Endothelial cell of umbilical vein (primary cell): ENCODE measurements around the gene CCR5AS.

ENCODE experiments used
- BruUV-seq: library from RNA; stranded (reverse); fragments of 400-500 nt; replicated peaks from 2 replicates; lab custom pipeline; 2021; lab: Mats Ljungman, UMichigan
- CTCF ChIA-PET: fragments of 300-600, 350-600 bp; sonication (Branson Sonifier 250); formaldehyde crosslinking; loops from one replicate; lab custom pipeline; 2021; ENCODE audit warnings: antibody characterized with exemption, inconsistent platforms; lab: Charles Lee
- POLR2A ChIA-PET: fragments of 300-600, 350-600 bp; sonication (Branson Sonifier 250); formaldehyde crosslinking; loops from one replicate; lab custom pipeline; 2021; ENCODE audit warnings: antibody characterized with exemption, inconsistent platforms; lab: Charles Lee
- DNase-seq: peaks from one replicate; pipeline ENCODE4 v3.0.0-alpha.2; 2011; ENCODE audit warnings: low read depth, low spot score
- FAIRE-seq: peaks from 2 replicates; lab custom pipeline; 2011; peaks lifted over from hg19 to GRCh38; lab: Jason Lieb, UNC
- H2AFZ ChIP-seq: 2 replicates; pipeline ENCODE4 v1.6.0; 2012; ENCODE audit warnings: low read depth, low read length, control low read depth, inconsistent platforms
- H3K27ac ChIP-seq: 2 replicates; pipeline ENCODE4 v1.5.1; 2011; ENCODE audit warnings: low read depth, mild to moderate bottlenecking, control low read depth, low read length, moderate library complexity; ENCODE audit not compliant: insufficient read depth
- H3K27me3 ChIP-seq, 2 experiments: 2 replicates each; pipeline versions ENCODE4 v1.6.0 to v1.6.1; 2011; ENCODE audit warnings: low read length in 2 of 2, mixed read lengths in 1 of 2; ENCODE audit not compliant: control insufficient read depth in 2 of 2, insufficient read depth in 2 of 2
- H3K36me3 ChIP-seq, 2 experiments: 2 replicates in 1 of 2; 3 replicates in 1 of 2; pipeline ENCODE4 v1.5.1; 2011; ENCODE audit warnings: low read length in 2 of 2, mild to moderate bottlenecking in 1 of 2, moderate library complexity in 1 of 2; ENCODE audit not compliant: control insufficient read depth in 2 of 2, insufficient read depth in 2 of 2; ENCODE audit errors: extremely low read depth in 1 of 2
- H3K4me1 ChIP-seq: 3 replicates; pipeline ENCODE4 v1.5.1; 2011; ENCODE audit warnings: mild to moderate bottlenecking, low read length; ENCODE audit not compliant: control insufficient read depth, insufficient read depth; ENCODE audit errors: extremely low read depth
- H3K4me2 ChIP-seq: 2 replicates; pipeline ENCODE4 v1.6.1; 2011; ENCODE audit warnings: low read length, control low read depth, mixed read lengths; ENCODE audit not compliant: insufficient read depth
- H3K4me3 ChIP-seq, 3 experiments: fragments of 200-600 bp in 1 of 3; sonication (generic), shearing (Covaris generic) in 1 of 3; replicated peaks in 1 of 3; 2 replicates each; pipeline ENCODE4 v1.5.1; 2011 to 2016; ENCODE audit warnings: control low read depth in 3 of 3, low read length in 3 of 3, mild to moderate bottlenecking in 2 of 3, inconsistent platforms in 1 of 3, low read depth in 1 of 3, moderate library complexity in 1 of 3; ENCODE audit not compliant: insufficient read depth in 1 of 3
- H3K79me2 ChIP-seq: 2 replicates; pipeline ENCODE4 v1.6.0; 2012; ENCODE audit warnings: low read length, inconsistent platforms; ENCODE audit not compliant: control insufficient read depth, insufficient read depth
- H3K9ac ChIP-seq: replicated peaks from 2 replicates; pipeline ENCODE3; 2011; ENCODE audit warnings: low read length, control low read depth; ENCODE audit not compliant: insufficient read depth; ENCODE audit errors: extremely low read depth
- H3K9me1 ChIP-seq: replicated peaks from 3 replicates; pipeline ENCODE4 v1.6.0; 2011; ENCODE audit warnings: mild to moderate bottlenecking, low read length; ENCODE audit not compliant: control insufficient read depth, insufficient read depth; ENCODE audit errors: extremely low read depth
- H3K9me3 ChIP-seq: replicated peaks from 2 replicates; pipeline ENCODE4 v1.5.1; 2012; ENCODE audit warnings: low read length, inconsistent platforms; ENCODE audit not compliant: control insufficient read depth, insufficient read depth
- H4K20me1 ChIP-seq: replicated peaks from 2 replicates; pipeline ENCODE3; 2011; ENCODE audit warnings: mild to moderate bottlenecking, low read length; ENCODE audit not compliant: control insufficient read depth, insufficient read depth; ENCODE audit errors: extremely low read depth
- CTCF ChIP-seq, 2 donors: IDR thresholded peaks; 1 replicate in 1 of 2; 2 replicates in 1 of 2; pipeline ENCODE4 v1.5.1; 2011; ENCODE audit warnings: low read length in 2 of 2, mild to moderate bottlenecking in 2 of 2, moderate library complexity in 2 of 2, control low read depth in 1 of 2, inconsistent platforms in 1 of 2, low read depth in 1 of 2; ENCODE audit not compliant: insufficient read depth in 1 of 2; ENCODE audit errors: extremely low read depth in 1 of 2
- EZH2 ChIP-seq: IDR thresholded peaks from 2 replicates; pipeline ENCODE4 v1.6.1; 2012; ENCODE audit warnings: borderline replicate concordance, low read depth, mild to moderate bottlenecking, moderate library complexity, low read length, inconsistent platforms; ENCODE audit not compliant: severe bottlenecking
- FOS ChIP-seq: IDR thresholded peaks from 2 replicates; pipeline ENCODE4 v1.6.1; 2011; ENCODE audit warnings: mild to moderate bottlenecking, low read length, moderate library complexity, borderline replicate concordance; ENCODE audit not compliant: insufficient read depth
- GATA2 ChIP-seq: IDR thresholded peaks from 2 replicates; pipeline ENCODE4 v1.7.0; 2011; ENCODE audit warnings: low read depth, mild to moderate bottlenecking, moderate library complexity, mixed read lengths, low read length; ENCODE audit not compliant: insufficient read length, insufficient read depth
- JUN ChIP-seq: IDR thresholded peaks from 2 replicates; pipeline ENCODE4 v1.6.1; 2011; ENCODE audit warnings: borderline replicate concordance, low read depth; ENCODE audit not compliant: insufficient read length, insufficient read depth
- MAX ChIP-seq: IDR thresholded peaks from 2 replicates; pipeline ENCODE4 v1.6.1; 2011; ENCODE audit not compliant: insufficient read depth, insufficient read length
- MYC ChIP-seq: IDR thresholded peaks from one replicate; pipeline ENCODE4 v1.6.1; 2011; ENCODE audit warnings: mild to moderate bottlenecking, low read depth, low read length
- POLR2A ChIP-seq: IDR thresholded peaks from 2 replicates; pipeline ENCODE4 v1.6.1; 2012; ENCODE audit warnings: low read depth, mild to moderate bottlenecking, control low read depth, low read length
- POLR2AphosphoS5 ChIP-seq: IDR thresholded peaks from 2 replicates; pipeline ENCODE4 v1.6.1; 2012; ENCODE audit warnings: low read depth, mild to moderate bottlenecking, control low read depth, low read length, moderate library complexity; ENCODE audit not compliant: insufficient read depth
- dilution Hi-C: fragments of 300-500 bp; cut with MboI; formaldehyde crosslinking; loops from one replicate; pipeline ENCODE4 v1.15.0; 2019; ENCODE audit warnings: low sequenced_read_pairs; ENCODE audit not compliant: extremely low pct_ligation_motif_present
- intact Hi-C: fragments of 100-400 bp; cut with micrococcal nuclease; formaldehyde crosslinking; loops from one replicate; pipeline ENCODE4 v1.10.0; 2022

CCR5AS gene

GRCh38 chr3:46401579-46401978, 5.3 kb downstream of the CCR5AS start:
- FAIRE-seq (no peak), DNase-seq (no peak)
- H3K4me2 ChIP-seq, result no peak overlapping the region
- dilution Hi-C loops, result no loop called here
- H4K20me1 ChIP-seq, result no peaks in the 10 kb centered on the region
- no peaks in the 10 kb centered on the region for H3K36me3 ChIP-seq
- POLR2A ChIA-PET, result no interaction called here
- H3K9me1 ChIP-seq, result no peaks in the 10 kb centered on the region
- H3K4me3 ChIP-seq, result no peak overlapping the region
- peaks cover 29% of the 10 kb centered on the region for H3K4me1 ChIP-seq
- H3K9ac ChIP-seq, result no peak overlapping the region
- TF ChIP-seq CTCF (IDR thresholded peaks at IDR 0.05; ENCODE audit: extremely low read depth in 1 of 2, insufficient read depth in 1 of 2, low read depth in 1 of 2, low read length in 2 of 2) (no peak), POLR2AphosphoS5 (no peak), GATA2 (no peak), FOS (no peak), MAX (no peak), JUN (no peak), EZH2 (no peak), MYC (no peak), POLR2A (no peak)
- H3K79me2 ChIP-seq, result no peaks in the 10 kb centered on the region
- no peaks in the 10 kb centered on the region for H3K9me3 ChIP-seq
- no peak overlapping the region for H3K27ac ChIP-seq
- intact Hi-C loops, result no loop called here
- H3K27me3 ChIP-seq, result no peaks in the 10 kb centered on the region
- CTCF ChIA-PET, result no interaction called here
- no TSS peak for BruUV-seq
- H2AFZ ChIP-seq, result no peak overlapping the region
